ENCODE data around the gene SMC3.
A peak's percentile ranks its signal among the peaks of the same experiment; 100 is the strongest.
"Not testable (repeated sequence)": the region's sequence is repeated elsewhere in the genome, so short reads cannot be mapped to it uniquely, and the experiment has no call there.

SMC3 gene

DNA sequence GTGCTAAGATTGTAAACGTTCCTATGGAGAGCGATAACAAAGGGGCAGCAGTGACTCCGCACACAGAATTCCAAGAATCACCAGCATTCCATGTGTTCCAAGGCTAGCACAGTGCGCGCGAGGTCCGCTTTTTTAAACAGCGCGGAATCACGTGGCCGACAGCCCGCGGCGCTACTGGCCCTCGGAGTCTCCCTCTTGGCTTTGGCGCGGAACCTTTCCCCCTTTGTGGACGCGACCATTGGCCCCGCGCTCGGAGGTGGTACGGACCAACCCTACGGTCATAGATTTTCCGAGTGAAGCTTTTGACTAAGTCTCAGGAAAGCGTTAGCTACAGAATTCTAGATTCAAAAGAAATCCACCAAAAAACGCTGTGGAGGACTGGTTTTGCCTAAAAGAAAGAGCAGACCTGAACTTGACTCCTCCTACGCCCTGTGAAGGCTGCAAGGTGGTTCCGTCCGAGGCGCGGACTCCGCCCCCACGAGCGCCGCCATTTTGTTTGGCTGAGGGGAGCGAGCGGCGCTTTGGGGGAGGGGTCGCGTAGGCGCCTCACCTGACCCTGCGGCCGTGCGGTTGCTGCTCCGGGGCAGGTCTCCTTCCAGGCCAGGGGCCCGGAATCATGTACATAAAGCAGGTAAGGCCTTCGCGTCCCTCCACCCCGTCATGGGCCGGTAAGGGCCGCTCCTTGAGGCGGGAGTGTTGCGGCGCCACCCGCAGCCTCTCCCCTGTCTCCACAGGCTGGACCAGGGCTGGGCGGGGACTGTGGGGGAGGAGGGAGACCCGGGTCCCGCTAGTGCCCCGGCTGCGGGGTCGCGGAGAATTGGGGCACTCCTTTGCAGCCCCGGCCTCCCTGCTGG, at the start of gene SMC3:
Gene SMC3, plus strand, starts transcription at position 495 of the 854 bp plus-strand sequence. Its CDS starts 122 bp downstream, at position 617.
- peak; percentile 90 for DNase-seq

DNA sequence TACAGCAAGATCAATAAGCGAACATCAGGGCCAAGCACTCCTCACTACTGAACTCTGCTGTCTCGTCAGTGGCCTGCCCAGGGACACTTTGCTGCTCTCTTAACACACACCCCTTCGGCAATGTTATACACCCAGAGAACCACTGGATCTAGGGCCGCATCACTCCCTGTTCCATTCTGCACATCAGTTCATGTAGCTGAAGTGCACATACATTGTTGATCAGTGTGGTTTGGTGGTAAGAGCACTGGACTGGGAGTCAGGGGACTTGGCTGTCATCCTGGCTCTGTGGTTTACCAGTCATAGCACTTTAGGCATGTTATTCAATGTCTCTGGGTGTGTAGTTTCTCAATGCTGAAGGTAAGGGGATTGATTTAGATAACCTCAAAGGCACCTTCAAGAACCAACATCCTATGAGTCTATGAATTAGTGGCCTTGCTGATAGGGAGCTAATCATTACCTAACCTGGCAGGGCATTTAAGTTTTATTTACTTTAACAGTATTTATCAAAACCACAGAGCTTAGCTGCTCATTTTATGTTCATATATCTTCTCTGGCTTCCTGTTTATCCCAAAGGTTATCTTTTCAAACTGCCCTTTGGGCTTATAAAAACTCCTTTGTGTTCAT, 45.0 kb upstream of the SMC3 start:
- no peak for DNase-seq

DNA sequence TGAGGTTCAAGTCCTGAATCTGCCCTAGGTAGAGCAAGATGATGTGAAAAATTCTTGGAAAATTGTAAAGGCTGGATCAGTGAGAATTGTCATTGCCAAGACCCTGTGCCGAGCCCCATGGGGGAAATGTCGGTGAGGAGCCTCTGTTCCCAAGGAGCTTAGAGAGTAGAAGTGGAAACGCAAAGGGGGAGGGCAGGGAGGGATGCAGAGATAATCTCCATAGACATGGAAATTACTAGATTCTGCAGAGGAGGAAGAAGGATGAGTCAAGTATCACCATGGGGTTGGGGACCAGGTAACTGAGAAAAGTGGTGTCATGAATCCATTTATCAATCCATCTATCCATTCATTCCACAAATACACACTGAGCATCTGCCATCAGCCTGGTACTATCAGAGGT, 43.8 kb upstream of the SMC3 start:
- no peak for DNase-seq

DNA sequence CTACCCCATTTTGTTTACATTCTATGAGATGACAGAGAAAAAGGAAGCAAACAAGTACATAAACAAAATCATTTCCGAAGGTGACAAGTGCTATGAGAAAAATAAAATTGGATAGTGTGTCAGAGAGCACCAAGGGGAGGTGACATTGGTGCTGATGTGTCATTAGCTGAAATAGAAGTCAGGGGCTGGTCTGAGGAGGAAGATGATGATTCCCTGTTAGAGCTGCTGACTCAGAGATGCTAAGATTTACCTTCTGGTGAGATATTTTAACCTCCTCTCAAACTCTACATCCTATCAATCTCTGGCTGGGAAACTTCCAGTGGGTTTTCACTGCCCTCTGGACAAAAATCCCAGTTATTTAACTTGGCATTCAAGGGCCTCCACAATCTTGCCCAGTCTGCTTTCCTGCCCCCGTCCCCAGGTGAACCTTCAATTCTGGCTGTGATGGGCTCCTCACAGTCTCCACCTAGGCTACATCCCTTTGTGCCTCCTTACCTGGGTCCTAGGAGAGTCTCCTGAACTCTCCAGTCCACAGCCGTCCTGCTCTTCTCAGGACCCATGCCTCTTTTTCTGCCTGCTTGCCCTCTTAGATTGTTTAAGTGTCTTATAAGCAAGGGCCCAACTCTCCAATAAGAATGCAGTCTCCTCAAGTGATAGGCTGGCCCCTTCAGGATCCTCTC, 43.2 kb upstream of the SMC3 start:
- no peak for DNase-seq

DNA sequence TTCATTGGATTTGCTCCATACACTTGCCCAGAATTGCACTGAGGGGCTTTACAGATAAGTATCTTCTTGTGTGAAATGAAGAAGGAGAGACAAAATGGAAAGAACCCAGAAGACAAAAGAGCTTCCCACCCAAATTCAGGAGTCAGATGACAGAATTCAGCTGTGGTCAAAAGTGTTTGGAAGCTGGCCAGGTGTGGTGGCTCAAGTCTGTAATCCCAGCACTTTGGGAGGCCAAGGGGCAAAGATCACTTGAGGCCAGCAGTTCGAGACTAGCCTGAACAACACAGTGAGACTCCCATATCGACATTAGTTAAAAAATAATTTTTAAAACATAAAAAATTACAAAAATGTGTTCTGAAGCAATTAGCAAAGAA, 42.6 kb upstream of the SMC3 start:
- DNase-seq: no peak

DNA sequence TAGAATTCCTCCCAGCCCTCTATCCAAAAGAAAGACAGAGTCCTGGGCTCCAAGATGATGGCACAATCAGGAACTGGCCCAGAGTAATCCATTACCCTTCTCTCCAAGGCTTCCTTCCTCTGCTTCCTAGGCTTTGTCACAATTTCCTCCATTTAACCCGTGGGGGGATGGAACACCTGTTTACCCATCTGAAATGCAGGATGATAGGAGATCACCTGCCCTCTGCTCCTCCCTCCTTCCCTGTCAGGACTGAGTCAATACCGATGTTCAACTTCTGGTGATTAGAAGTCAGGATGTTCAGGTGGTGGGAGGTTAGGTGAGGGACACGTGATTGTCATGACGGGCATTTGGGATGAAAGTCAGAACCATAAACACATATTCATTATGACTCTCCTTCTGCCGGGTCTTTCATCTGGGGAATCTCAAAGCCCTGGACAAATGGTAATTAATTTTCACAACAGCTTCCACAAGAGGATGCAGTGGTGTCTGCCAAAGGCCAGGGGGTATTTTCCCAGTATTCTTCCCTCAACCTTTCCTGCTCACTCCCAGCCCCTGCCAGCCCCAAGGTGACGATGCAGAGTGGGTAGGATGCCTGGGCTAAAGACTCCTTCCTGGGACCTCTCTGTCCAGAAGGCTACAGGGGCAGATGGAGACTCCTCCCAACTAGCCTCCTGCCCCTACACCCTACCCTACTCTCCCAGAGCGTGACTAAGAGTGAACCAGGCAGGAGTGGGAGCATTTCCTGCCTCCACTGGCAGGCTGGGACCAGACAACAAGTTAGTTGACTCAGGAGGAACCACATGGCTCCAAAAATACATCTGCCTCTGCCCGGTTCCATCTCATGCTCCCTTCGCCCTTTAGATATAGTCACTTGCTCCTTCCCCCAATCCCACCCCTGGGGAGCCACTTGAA, 41.9 kb upstream of the SMC3 start:
- no peak for DNase-seq

DNA sequence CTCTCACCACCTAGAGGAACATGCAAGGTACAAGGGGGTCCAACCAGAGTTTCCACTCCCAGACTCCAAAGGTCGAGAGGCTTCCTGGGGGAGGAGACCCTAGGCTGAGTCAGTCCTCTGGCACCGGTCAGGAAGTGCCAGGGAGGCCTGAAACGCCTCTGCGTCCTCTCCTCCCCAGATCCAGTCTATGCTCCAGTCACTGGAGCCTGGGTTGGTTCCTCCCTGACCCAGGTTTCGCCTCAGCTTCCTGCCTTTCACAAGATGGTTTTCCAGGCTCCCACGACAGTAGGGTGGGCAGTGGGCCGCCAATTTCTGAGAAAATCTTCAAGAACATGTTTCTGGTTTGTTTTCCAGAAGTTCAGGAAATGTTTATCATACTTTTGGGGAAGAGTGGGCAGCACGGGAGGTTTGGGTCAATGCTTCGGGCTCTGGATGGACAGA, 39.7 kb upstream of the SMC3 start:
- DNase-seq: no peak

DNA sequence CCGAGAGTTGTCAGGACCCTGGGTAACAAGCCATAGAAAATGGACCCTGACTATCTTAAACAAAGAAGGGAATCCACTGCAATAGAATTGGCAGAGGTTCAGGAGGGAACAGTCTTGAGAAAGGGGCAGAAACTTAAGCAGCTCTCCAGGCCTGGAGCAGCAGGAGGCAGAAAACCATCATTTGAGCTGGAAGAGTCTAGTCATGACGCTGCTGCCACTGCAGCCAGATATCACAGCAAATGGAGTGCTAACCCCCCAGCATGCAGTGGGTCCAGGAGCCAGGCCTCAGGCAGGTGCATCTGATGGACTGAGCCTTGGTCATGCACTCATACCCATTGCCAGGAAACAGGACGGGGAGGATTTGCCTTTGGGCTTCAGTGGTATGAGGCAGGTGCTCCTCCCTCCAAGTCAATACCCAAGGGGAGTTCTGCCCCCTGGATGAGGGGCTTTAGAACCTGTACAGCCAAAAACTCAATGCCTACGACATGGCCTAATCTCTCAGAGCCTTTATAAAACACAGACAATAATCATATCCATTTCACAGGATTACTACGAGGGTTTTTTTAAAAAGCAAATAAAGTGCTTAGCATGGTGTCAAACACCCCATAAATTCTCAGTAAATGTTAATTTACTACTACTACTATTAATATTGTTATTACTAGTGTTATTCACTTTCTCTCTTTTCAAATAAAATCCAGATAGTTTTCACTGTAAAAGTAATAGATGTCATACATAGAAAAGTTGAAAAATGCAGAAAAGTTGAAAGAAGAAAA, 39.1 kb upstream of the SMC3 start:
- DNase-seq: no peak

DNA sequence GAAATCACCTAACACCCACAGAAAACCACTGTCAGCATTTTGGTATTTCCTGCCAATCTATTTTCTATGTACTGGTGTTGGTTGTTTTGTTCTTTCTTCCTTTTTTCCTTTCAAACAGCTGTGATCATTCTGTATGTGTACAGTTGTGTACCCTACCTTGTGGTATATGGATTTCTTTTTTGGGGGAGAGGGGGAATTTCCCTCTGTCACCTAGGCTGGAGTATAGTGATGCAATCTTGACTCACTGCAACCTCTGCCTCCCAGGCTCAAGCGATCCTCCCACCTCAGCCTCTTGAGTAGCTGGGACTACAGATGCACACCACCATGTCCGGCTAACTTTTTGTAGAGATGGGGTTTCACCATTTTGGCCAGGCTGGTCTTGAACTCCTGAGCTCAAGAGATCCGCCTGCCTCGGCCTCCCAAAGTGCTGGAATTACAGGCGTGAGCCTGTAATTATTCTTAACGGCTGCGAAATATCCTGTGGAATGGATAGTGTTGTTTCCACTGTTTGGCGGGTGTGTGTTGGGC, 38.4 kb upstream of the SMC3 start:
- not testable (repeated sequence) for DNase-seq

DNA sequence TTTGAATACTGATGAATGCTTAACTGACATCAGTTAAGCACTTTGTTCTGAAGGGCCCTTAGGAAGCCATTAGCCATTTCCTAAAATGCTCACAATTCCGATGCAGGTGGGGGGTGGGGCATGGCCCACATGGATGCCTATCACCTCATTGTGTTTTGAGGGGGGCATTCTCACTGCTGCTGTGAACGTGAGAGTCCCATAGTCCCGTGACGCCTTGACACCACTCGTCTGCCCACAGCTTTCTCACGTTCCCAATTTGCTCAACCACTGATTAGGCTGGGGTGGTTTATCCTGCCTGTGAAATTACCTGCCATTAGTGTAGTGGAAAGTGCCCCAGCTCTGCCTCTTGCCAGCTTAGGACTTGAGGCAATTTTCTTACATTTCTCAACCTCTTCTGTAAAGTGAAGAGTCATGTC, 37.9 kb upstream of the SMC3 start:
- no peak for DNase-seq

DNA sequence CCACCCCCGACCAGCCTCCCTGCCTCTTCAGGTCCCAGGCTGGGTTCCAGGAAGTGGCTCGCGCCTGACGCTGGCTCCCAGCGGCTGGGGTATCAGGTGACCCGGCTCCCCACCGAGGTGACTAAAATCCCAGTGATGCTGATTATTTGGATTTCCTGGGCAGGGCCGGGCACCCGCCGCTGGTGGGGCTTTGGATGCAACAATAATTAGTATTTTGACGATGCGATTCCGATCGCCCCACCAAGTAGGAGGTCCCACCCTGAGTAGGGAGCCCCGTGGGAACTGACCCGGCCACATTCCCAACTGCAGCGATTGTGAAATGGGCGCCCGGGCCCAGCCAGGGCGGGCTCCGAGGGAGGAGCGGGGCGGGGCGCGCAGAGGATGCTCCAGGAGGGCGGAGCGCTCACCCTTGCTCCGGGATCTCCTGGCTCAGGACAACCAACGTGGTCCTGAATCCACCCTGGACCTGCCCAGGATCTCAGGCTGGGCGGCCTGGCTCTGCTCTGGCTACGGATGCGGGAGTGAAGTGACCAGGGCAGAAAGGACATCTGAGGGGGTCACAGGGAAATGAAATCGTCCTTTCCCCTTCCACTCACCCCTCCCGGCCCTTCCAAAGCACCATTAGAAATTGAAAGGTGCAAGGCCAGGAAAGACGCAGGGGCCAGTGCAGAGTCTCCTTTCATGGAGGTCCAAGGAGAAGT, 37.2 kb upstream of the SMC3 start:
- no peak for DNase-seq

DNA sequence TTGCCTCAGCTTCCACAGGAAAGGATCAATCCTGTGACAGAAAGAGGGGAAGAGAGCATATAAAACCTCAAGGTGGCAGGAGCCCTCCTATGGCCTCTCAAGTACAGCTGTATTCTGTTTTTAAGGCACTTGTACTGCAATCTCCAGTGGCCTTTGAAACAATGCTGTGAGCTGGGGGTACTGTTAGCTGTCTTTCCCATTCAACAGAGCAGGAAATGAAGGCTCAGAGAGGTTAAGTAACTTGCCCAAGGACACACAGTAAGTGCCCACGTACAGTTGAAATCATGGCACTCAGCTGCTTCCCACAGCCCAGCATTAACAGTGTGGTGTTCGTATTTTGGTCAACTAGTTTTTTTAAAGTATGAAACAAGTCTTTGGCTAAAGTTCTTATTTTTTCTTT, 35.8 kb upstream of the SMC3 start:
- no peak for DNase-seq

DNA sequence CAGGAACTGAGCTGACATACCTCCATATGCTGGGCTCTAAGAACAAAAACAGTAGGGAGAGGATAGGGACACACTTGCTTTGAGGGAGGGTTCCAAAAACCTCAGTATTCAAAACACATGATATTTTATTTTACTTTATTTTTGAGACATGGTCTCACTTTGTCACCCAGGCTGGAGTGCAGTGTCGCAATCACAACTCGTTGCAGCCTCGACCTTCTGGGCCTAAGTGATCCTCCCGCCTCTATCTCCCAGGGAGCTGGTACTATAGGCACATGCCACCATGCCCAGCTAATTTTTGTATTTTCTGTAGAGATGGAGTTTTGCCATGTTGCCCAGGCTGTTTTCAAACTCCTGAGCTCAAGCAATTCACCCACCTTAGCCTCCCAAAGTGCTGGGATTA, 34.9 kb upstream of the SMC3 start:
- not testable (repeated sequence) for DNase-seq

DNA sequence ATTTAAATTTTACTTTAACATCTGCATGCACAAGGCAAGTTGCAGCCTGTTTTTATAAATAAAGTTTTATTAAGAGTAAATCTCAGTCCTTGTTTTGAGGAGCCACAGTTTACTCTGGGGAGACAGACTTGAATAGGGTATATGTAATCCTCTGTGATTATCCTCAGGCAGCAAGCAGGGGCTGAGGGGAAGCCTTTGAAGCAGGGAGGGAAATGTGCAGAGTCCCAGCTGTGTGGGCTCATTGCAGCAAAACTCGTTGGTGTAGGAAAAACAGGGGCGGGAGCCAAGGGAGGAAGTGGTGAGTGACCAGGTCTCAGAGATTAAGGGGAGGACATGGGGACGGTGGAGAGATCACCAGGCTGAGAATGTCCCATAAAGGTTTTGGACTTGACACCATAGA, 34.3 kb upstream of the SMC3 start:
- DNase-seq: no peak

DNA sequence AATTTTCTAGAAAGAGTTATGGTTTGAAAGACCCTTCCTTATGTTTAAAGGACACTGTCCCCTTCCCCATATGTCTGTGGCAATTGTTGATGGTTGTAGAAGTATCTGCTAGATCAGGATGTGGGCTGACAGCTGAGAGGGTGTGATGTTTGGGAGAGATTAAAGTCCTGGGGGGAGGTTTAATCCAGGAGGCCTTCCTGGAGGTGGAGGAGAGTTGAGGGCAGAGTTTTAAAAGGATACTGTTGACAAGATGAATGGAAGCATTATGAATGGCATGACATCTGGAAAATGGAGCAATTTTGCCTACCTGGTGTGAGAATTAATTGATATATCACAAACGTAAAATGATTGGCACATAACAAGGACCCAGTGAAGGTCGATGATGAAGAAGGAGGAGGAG, 32.9 kb upstream of the SMC3 start:
- no peak for DNase-seq

DNA sequence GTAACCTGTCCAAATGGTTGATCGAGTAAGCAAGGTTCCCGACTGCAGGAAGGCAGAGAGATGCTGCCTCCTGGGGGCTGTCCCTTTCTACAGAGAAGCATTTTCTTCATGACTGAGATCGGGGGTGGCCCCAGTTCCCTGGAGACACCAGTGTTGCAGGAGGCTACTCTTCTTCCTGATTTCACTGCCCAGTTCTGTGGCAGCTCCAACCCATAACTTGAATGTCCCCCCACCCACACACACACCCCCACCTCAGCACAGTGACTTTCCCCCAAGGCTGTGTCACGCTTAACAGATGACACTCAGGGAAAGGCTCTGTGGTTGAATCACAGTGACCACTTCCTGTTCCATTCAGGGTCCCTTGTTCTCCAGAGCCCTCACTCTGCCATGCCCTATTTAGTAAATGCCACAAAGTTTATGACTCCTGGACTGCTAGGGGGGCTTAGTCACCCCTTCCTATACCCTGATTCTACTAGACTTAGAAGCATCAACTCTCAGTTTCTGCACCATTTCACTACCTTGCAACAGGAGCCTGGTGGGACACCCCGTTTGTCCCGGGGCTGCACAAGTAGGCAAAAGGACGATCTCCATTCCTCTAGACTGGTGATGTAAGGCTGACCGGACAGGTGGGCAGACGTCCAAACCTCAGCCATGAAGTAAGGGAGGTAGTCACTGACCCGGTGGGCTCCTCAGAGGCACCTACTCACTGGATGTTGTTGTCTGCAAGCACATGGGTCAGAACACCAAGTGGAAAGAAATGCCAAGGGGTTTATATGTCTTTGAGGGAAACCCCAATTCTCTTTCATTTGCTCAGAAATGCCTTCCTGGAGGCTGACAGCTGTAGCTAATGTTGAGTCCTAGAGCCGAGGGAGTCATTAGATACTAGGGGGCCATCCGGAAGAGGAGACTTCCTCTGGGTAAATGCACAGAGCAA, 31.3 kb upstream of the SMC3 start:
- no peak for DNase-seq

DNA sequence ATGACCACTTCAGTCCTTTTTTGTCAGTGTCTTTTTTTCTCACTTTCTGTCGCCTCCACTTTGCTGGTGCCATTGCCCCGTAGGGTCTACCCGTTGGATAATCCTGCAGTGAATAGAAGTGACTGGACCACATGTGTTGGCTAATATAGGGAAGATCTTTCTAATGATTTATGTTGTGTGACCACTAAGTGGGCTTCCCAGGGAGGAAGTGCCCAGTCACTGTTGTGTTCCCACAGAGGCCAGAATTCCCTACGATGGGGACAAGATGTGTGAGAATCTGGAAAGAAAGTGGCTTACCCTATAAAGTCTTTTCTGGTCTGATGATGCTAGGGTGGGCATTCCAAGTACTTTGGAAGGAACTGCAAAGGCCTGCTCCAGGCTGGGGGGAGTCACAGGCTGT, 28.4 kb upstream of the SMC3 start:
- DNase-seq: no peak

DNA sequence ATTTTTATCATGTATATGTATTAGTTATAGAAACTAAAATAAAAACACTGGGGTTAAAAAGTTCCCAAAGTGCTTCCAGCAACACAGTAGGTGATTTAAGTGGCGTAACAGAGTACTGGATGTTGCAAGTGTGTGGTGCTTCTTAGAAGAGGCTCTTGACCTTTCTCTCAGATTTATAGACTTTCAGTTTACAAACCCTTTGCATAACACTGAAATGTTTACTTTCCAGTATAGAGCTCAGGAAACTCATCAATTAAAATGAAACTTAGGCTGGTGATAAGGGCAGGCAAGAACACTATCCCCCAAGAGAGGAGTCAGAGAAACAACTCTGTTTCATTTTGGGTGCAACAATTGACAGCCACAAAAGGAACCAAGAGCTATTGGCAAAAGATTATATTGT, 27.5 kb upstream of the SMC3 start:
- DNase-seq: no peak

DNA sequence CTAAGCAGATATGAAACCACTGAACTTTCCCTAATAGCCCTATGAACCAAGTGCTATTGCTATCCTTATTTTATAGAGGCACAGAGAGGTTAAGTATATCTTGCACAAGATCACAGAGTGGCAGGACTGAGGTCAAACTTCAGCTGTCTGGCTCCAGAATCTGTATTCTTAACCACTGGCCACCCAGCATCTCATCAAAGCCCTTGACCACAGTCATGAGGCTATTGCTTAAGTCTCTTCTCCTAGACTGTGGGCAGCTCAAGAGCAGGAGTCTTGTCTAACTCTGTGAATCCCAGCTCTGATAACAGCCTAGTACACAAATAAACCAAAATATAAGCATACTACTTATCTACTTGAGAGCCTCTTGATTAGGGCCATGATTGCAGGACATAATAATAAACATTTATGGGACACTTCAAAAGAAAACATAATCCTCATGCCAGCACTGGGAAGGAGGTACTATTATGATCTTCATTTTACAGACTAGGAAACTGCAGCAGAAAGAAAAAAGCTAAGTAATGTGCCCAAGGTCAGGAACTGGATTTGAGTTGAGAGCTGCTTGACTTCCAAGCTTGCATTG, 22.4 kb upstream of the SMC3 start:
- no peak for DNase-seq

DNA sequence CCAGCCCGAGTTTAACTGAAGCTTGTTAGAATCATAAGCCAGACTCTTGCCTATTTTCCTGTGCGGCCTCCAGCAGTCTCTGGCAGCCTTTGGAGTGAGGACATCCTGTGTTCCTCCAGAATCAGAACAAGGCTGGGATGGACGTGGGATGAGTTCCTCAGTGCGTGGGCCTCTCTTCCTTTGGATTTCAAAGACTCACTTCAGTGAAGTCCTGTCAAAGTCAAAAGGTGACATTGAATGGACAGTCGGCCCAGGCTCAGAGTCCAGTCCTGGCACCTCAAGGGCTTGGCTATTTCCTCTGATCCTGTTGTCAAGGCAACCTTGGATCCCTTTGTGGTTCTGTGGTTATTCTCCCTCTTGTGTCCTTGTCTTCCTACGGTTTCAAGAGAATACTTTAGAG, 21.4 kb upstream of the SMC3 start:
- DNase-seq: no peak
